Thoracic aorta (tissue), 2 donors: Measurements from ENCODE around the gene PTPRF. TPM values are rescaled to one million over a fixed set of nuclear protein-coding genes. Genes with fewer than 3 reads are reported as not detected.

Experiments
- ATAC-seq: fragments of 150-250 bp; one replicate; pipeline ENCODE4 v1.8.0; 2017; ENCODE audit warnings: low read depth; ENCODE audit not compliant: insufficient number of reproducible peaks, low FRiP score
- DNase-seq: peaks from one replicate; pipeline ENCODE4 v3.0.0-alpha.2; 2020; ENCODE audit warnings: low spot score
- H3K27ac ChIP-seq, 2 donors: fragments of 200-600 bp; sonication (generic); 1 replicate in 1 of 2; 2 replicates in 1 of 2; pipeline ENCODE4 v1.5.1; 2016; ENCODE audit warnings: mild to moderate bottlenecking in 2 of 2, moderate library complexity in 2 of 2
- H3K27me3 ChIP-seq: fragments of 200-600 bp; sonication (generic); replicated peaks from 2 replicates; pipeline ENCODE4 v1.6.0; 2016; ENCODE audit warnings: mild to moderate bottlenecking; ENCODE audit not compliant: insufficient read depth
- H3K36me3 ChIP-seq: fragments of 200-600 bp; sonication (generic); one replicate; pipeline ENCODE4 v1.5.1; 2016
- H3K4me1 ChIP-seq, 2 donors: fragments of 200-600 bp; sonication (generic); 1 replicate in 1 of 2; 2 replicates in 1 of 2; pipeline versions ENCODE4 v1.5.1 to v1.6.0; 2016; ENCODE audit warnings: low read depth in 2 of 2, mild to moderate bottlenecking in 1 of 2; ENCODE audit not compliant: control insufficient read depth in 1 of 2
- H3K4me3 ChIP-seq: fragments of 200-600 bp; sonication (generic); 2 replicates; pipeline ENCODE4 v1.5.1; 2016; ENCODE audit warnings: mild to moderate bottlenecking
- H3K9me3 ChIP-seq: fragments of 200-600 bp; sonication (generic); 2 replicates; pipeline ENCODE4 v1.5.1; 2016
- total RNA-seq, 2 donors: library from RNA; depleted of rRNA; stranded (reverse); fragments of >200 nt; gene quantifications; one replicate each; pipeline versions ENCODE4 v1.1.0 to v1.2.3, GENCODE V29; 2016
- TF ChIP-seq, protein P1 (sequence below): fragments of 200-600 bp; sonication (generic); IDR thresholded peaks from one replicate; pipeline ENCODE4 v1.5.1; 2019; ENCODE audit warnings: antibody characterized with exemption

The PTPRF gene
- total RNA-seq, 2 donors from 2014 or later = 43.9 to 55.1 TPM

DNA sequence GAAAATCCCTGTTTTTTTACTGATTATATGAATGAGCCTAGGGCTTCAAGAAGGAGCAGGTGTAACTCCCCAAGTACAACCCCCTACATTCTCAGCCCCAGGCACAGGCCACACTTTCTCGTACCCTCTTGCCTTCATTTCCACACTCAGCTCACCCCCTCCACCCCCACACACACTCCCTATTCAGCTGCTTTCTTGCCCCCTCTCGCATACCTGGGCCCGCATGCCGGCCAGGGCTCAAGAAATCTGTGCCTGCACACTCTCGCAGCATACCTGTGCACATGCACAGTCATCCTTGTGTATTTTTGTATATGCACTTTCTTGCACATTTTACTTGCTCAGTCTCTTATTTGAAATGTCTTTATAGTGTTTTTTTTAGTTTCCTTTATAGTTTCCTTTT lies 2.0 kb downstream of the PTPRF start:
- no peaks in the 10 kb centered on the region for H3K36me3 ChIP-seq
- ATAC-seq = no peak
- H3K4me3 ChIP-seq = no peak overlapping the region
- TF ChIP-seq, protein P1, sequence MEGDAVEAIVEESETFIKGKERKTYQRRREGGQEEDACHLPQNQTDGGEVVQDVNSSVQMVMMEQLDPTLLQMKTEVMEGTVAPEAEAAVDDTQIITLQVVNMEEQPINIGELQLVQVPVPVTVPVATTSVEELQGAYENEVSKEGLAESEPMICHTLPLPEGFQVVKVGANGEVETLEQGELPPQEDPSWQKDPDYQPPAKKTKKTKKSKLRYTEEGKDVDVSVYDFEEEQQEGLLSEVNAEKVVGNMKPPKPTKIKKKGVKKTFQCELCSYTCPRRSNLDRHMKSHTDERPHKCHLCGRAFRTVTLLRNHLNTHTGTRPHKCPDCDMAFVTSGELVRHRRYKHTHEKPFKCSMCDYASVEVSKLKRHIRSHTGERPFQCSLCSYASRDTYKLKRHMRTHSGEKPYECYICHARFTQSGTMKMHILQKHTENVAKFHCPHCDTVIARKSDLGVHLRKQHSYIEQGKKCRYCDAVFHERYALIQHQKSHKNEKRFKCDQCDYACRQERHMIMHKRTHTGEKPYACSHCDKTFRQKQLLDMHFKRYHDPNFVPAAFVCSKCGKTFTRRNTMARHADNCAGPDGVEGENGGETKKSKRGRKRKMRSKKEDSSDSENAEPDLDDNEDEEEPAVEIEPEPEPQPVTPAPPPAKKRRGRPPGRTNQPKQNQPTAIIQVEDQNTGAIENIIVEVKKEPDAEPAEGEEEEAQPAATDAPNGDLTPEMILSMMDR = no peak
- no peak for DNase-seq
- H3K27me3 ChIP-seq = no peaks in the 10 kb centered on the region
- no peaks in the 10 kb centered on the region for H3K9me3 ChIP-seq
- peaks cover 7 to 32% of the 10 kb centered on the region in 2 donors for H3K4me1 ChIP-seq
- H3K27ac ChIP-seq = peak overlapping the region in 1 of 2 donors; percentile 55

DNA sequence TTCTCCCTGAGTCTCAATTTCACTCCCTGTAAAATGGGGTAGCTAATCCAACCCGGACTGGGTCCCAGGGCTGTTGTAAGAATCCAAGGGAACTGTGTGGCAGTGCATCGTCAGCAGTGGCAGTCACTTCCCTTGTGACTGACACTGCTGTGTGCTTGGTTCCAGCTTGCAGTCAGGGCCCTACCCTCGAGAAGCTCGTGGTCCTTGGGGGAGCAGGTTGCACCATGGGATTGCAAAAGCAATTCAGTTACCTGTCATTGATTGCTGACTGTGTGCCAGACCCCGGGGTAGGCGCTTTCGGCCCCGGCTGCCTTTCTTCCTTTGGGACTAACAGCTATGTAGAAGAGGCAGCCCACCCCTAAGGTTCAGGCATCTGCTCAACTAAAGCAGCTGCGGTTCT lies 2.9 kb downstream of the PTPRF start:
- Histone ChIP-seq H3K9me3 (no peaks in the 10 kb centered on the region), H3K27me3 (no peaks in the 10 kb centered on the region), H3K4me3 (no peak overlapping the region), H3K27ac (no peak overlapping the region), H3K36me3 (no peaks in the 10 kb centered on the region), H3K4me1 (peaks cover 7 to 32% of the 10 kb centered on the region in 2 donors)
- no peak for ATAC-seq
- TF ChIP-seq, protein P1 = no peak
- DNase-seq = no peak

DNA sequence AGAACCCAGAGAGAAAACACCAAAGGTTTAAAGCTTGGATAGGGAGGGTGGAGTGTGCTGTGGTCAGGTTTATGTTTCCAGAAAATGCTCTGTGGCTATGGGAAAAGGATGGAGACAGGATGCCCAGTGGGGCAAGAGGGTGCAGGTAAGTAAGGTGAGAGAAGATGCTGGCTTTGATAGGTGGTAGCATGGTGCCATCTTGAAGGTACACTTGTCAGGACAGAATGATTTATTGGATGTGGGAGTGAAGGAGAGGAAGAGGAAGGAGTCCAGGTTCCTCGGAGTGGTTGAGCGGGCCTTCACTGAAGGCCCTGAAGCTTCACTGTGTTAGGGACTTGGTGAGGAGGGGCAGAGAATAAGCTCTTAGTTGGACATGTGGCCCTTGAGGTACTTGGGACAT lies 3.6 kb downstream of the PTPRF start:
- no peak for ATAC-seq
- TF ChIP-seq, protein P1 = no peak
- Histone ChIP-seq H3K4me1 (peaks cover 7 to 32% of the 10 kb centered on the region in 2 donors), H3K36me3 (no peaks in the 10 kb centered on the region), H3K27ac (no peak overlapping the region), H3K4me3 (no peak overlapping the region), H3K27me3 (no peaks in the 10 kb centered on the region), H3K9me3 (no peaks in the 10 kb centered on the region)
- no peak for DNase-seq

DNA sequence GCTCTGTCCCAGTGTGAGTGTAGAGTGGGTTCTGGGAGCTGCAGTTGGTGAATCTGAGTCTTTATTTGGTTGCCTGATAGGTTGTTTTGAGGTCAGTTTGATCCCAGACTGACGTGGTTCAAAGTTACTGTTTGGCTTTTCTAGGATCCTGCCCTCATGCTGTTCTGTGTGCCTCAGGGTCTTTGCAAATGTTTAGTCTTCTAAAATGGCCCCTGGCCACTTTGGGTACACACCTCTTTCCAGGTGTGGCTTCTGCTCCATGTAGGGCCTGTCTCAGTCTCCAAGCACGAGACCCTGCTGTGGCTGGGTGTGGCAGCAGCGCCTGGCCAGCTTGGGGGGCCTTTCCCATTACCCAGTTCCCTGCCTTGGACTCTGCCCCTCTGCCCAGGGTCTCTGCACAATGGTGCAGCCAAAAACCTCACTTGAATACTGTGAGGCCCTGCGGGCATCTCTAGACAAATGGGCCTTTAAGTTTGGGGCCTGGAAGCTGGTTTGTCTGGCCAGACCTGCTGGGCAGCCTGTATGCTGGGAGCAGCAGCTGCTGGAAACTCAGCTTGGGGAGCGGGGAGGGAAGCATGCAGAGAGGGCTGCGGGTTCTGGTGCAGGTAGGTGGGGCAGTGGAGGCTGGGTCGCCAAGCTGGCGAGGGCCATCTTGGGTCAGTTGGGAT lies 5.6 kb downstream of the PTPRF start:
- TF ChIP-seq, protein P1 = no peak
- Histone ChIP-seq H3K4me3 (no peak overlapping the region), H3K36me3 (no peaks in the 10 kb centered on the region), H3K9me3 (no peaks in the 10 kb centered on the region), H3K4me1 (peaks cover 9 to 35% of the 10 kb centered on the region in 2 donors), H3K27ac (no peak overlapping the region), H3K27me3 (no peaks in the 10 kb centered on the region)
- no peak for DNase-seq
- ATAC-seq = no peak

DNA sequence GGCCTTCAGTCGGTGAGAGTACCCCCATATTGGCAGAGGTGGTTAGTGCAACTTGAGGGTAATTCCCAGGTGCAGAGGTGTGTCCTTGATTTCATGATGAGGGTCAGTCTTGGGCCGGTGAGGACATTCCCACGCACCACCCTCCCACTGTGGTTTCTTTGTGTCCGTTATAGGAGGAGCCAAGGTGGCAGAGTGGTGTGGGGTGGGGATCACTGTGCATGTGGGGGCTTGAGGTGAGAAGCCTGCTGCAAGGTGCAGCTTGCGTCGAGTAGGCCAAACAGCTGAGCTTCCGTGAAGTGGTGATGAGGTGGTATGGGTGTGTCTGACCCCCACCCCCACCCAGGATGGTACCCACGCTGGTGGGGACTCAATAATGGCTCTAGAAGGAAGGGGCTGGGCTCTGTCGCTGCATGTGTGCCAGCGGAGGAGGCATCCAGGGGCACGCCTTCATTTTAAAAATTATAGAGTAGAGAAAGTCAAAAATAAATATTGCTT lies 6.2 kb downstream of the PTPRF start:
- DNase-seq (no peak), ATAC-seq (no peak)
- H3K27ac ChIP-seq = no peak overlapping the region
- no peaks in the 10 kb centered on the region for H3K36me3 ChIP-seq
- H3K9me3 ChIP-seq = no peaks in the 10 kb centered on the region
- H3K4me1 ChIP-seq = peaks cover 12 to 38% of the 10 kb centered on the region in 2 donors
- TF ChIP-seq, protein P1 = no peak
- H3K4me3 ChIP-seq = no peak overlapping the region
- H3K27me3 ChIP-seq = no peaks in the 10 kb centered on the region
